ENCODE measurements around the gene HYAL1.
"Not testable (repeated sequence)": the region's sequence is repeated elsewhere in the genome, so short reads cannot be mapped to it uniquely, and the experiment has no call there.

HYAL1 gene

DNA sequence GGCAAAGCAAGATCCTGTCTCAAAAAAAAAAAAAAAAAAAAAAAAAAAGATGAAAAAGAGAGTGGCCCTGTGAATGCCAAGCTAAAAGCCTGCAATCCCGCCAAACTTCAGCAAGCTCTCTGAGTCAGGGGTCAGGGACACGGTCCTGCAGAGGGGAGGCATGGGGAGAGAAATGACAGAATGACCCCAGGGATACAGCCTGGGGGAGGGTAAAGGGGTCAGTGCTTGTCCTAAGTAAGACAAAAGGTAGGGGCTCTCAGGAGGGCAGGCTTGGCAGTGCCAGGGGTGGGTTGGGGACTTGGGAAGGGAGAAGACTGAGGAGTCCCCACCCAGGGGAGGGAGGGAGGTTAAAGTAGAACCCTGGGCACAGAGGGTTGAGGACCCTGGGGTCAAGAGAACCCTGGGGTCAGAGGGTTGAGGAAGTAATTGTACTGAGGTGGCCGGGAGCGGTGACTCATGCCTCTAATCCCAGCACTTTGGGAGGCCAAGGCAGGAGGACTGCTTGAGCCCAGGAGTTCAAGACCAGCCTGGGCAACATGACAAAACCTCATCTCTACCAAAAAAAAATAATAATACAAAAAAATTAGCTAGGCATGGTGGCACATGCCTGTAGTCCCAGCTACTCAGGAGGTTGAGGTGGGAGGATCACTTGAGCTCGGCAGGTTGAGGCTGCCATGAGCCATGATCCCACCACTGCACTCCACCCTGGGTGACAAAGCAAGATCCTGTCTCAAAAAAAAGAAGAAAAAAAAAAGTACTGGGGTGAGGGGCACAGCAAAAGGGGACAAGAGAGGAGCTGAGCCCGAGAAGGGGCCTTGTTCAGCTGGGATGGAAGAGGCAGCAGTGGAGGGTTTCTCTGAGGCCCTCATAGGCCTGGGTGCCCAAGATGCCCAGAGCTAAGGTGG is 39.6 kb downstream of the HYAL1 start:
- in situ Hi-C loops (cut with MboI; ENCODE audit: low sequenced_read_pairs): no loop called here

DNA sequence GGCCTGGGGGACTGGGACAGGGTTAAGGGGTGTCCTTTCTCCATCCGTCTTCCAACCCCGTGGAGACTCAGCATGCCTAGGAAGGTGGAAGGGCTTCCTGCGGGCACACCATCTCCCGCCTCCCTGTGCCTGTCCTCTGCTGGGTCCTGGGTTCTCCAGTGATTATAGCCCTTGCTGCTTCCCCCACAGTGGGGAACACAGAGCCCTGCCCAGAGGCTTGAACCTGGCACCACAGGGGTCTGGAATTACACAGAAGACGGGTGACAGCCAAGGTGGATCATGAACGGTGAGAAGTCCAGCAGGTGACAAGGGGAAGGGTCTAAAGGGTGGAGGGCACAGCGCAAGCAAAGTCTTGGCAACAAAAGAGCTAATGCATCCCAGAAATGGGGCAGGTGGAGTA is 40.6 kb downstream of the HYAL1 start:
- in situ Hi-C loops (cut with MboI; ENCODE audit: low sequenced_read_pairs): no loop called here

DNA sequence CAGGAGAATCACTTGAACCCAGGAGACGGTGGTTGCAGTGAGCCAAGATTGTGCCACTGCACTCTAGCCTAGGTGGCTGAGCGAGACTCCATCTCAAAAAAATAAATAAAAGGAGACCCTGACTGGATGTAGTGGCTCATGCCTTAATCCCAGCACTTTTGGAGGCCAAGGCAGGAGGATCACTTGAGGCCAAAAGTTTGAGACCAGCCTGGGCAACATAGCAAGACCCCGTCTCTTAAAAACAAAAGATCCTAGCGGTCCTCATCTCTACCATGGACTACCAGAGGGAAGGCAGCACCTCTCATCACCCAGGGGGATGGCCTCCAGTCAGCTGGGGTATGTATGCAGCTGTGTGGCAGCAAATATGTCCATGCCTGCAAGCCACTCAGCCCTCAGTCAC is 41.2 kb downstream of the HYAL1 start:
- in situ Hi-C loops (cut with MboI; ENCODE audit: low sequenced_read_pairs): not testable (repeated sequence)

DNA sequence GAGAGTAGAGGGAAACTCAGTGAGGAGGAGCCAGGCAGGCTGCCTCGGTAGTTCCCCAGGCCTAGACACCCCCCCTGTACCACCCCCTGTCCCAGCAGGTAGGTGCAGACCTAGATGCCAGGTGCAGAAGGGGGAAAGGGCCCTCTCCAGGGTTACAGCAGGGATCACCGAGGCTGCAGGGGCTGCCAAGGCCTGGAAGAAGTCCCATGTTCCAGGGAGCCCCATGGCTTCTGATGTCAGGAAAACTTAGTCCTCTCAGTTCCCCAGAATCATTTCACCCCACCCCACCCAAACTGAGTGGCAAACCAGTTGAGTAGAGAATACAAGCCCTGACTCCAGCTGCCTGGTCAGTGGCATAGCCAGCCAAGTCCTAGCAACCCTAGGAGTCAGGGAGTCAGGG is 41.9 kb downstream of the HYAL1 start:
- in situ Hi-C loops (cut with MboI; ENCODE audit: low sequenced_read_pairs): no loop called here

DNA sequence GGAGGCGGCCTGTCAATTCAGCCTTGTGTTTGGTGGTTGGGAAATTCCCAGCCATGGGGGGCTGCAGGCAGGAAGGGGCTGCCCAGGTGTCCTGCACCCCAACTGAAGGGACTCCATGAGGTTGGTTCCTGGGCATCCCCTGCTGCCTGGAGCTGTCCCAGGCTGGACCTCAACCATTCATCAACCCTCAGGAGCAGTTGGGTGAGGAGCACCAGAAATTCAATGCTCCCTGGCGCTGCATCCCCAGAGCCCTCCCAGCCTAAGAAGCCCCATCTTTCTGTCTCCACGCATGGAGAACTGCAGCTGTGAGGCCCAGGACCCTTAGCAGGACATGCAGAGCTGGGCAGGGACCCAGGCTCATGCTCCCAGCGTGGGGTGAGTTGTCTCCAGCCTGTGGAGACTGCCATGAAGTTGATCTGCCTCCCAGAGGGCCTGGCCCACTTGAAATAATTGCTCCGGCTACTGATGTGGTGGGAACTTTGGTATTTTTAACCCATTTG is 42.4 kb downstream of the HYAL1 start:
- in situ Hi-C loops (cut with MboI; ENCODE audit: low sequenced_read_pairs): no loop called here

DNA sequence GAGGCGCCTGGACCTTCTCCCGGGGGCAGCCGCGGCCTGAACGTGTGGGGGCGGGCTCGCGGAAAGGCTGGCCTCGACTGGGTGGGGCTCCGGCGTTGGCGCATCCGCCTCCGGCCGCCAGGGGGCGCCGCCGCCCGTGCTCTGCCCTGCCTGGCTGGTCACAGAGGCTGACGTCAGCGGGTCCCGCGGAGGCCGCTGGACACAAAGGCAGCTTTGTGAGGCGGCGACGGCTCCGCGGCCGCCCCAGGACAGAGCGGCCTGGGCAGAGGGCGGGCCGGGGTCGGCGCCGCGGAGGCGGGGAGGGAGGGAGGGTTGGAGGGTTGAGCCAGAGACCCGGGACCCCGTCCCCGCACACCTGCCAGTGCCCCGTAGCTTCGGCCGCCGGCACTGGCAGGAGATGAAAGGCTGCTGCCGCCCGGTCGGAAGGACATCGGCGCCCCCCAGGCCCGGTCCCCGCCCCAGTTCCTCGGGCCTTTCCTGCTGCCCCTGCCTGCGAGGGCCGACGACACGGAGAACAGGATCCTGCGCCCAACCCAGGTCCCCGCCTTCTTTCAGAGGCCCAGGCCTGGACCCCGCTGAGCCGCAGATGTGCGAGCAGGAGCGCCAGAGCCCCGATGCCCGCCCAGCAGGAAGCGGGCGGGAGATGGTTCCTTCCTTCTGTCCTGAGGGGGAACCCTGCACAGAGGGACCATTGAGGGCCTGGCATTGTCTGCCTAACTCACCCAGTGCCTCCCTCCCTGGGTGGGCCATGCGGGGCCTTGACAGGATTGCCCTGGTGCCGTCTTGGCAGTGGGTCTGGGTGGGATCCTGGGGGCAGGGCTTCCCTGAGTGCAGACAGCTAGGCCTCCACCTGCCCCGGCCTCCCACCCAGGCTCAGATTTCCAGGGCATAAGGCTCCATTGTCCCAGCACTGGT is 43.1 kb downstream of the HYAL1 start:
- in situ Hi-C loops (cut with MboI; ENCODE audit: low sequenced_read_pairs): no loop called here

DNA sequence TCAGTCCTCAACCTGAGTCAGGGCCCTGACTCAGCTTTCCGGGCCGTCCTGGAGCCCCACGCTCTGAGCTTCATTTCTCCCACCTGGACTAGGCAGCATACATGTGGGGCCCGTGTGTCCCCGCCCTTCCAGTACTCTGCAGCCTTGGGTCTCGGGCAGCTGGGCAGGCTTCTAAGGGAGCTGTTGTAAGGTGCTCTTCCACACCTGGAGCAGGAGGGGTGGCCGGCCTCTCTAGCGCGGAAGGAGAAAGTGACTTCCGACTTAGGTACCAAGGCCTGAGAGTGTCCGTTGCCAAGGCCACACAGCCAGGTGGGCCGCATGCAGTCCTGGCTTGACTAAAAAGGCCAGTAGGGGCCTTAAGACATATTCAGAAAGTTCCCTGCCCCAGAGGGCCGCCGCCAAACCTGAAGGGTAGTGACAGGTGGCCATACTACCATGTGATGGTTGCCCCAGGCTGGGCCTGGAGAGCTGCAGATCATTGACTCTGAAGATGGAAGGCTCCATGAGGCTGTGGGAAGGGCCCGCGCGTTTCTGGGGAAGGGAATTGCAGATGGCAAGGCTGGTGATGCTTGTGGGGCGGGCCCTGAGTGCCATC is 43.8 kb downstream of the HYAL1 start:
- in situ Hi-C loops (cut with MboI; ENCODE audit: low sequenced_read_pairs): no loop called here

DNA sequence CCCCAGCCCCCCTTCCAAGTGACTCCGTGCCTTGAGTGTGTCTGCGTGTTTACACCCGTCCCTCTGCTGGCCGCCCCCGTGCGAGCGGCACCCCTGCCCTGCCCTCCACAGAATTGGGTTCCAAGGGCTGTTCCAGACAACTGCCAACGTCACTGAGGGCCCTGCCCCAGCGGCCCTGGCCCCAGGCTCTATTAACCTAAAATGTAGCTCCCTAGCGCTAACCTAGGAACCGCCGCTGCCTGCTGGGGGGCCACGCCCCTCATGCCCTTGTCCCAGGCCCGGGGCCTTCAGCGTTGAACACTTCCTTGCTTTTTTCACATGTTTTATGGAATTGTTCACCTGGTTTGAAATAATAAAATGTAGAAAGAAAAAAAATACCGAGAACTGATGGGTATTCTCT is 44.4 kb downstream of the HYAL1 start:
- in situ Hi-C loops (cut with MboI; ENCODE audit: low sequenced_read_pairs): no loop called here

DNA sequence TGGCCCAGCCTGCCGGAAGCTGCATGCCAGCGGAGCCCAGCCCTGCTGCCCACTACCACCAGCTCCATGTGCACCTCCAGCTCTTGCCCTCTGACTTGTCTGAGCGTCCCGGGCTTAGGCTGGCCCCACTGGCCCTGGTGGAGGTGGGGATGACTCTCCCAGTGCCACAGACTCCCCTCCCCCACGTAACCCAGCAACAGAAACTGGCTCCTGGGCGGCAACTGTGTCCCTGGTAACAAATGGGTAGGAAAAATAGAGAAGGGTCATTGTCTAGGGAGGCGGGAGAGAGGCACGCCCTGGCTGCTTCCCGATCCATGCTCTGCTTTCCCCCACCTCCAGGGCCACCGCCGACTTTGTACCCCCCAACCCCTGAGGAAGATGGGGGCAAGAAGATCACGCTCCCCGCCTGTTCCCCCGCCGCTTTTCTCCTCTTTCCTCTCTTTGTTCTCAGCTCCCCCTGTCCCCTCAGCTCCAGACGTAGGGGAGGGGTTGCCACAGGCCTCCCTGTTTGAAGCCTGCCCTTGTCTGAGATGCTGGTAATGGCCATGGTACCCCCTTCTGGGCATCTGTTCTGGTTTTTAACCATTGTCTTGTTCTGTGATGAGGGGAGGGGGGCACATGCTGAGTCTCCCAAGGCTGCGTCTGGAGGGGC is 45.2 kb downstream of the HYAL1 start:
- in situ Hi-C loops (cut with MboI; ENCODE audit: low sequenced_read_pairs): no loop called here

DNA sequence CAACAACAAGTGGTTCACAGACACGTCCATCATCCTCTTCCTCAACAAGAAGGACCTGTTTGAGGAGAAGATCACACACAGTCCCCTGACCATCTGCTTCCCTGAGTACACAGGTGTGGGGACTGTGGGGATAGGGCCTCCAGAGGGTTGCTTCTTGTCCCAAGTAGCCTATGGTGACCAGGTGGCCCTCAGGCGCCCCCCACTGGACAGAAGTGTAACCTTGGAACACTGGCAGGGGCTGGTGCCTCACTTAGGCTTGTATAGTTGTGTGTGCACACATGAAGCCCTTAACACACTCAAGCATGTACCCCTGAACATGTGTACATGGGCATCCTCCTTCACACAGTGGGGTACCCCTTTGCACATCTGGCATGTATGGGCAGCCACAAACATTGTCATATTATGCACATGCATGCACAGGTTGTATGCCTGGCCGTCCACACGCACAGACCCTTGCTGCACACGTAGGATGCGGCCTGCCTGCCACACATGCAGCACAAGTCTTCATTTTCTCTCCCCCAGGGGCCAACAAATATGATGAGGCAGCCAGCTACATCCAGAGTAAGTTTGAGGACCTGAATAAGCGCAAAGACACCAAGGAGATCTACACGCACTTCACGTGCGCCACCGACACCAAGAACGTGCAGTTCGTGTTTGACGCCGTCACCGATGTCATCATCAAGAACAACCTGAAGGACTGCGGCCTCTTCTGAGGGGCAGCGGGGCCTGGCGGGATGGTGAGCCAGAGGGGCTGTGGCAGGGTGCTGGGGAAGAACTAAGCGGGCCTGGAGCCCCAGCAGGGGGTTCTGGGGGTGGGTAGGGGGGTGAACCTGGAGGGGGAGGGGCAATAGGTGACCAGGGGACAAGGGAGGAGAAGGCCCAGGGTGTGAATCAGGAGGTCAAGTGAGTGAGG is 46.1 kb downstream of the HYAL1 start:
- in situ Hi-C loops (cut with MboI; ENCODE audit: low sequenced_read_pairs): no loop called here

DNA sequence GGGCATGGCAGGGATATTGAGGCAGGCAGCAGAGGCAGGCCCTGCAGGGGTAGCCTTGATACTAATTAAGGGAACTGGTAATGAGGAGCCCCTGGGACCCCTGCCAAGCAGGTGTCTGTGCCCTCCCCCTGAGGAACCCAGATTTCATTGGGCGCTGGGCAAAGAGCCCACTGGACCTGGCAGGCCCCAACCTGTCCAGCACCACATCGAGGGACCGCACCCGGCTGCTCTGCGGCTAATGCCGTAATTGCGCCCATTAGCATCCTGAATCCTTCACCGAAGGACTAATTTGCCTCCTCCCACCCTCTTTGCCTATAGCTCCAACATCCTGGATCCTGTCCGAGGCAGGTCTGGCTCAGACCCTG is 48.1 kb downstream of the HYAL1 start:
- in situ Hi-C loops (cut with MboI; ENCODE audit: low sequenced_read_pairs): no loop called here

DNA sequence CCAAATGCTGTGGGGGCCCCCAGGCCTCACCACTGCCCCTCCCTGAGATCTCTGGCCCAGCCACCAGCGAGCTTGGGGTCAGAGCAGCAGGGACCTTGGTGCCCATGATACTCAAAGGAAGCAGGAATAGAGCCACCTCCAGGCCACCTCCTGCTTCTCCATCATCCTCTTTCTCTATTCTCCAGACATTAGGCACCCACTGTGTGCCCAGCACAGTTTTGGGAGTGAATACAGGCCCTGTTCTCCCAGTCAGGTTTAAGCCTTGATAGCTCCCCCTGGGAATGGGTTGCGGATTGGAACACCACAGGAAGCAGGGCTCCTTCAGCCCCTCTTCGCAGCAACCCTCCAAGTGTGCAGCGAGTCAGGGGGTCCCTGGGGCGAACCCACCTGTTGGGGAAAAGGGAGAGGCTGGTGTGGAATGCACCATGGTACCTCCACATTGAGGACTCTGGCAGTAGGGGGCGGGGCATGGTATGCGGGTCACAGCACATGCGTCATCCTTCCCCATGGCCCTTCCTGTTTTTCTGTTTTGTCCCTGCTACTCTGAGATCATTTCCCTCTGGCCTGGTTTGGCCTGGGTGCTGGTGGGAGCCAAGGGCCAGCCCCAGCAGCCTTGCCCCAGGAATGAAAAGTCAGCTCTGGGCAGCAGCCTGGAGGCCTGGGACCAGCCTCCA is 48.7 kb downstream of the HYAL1 start:
- in situ Hi-C loops (cut with MboI; ENCODE audit: low sequenced_read_pairs): no loop called here

DNA sequence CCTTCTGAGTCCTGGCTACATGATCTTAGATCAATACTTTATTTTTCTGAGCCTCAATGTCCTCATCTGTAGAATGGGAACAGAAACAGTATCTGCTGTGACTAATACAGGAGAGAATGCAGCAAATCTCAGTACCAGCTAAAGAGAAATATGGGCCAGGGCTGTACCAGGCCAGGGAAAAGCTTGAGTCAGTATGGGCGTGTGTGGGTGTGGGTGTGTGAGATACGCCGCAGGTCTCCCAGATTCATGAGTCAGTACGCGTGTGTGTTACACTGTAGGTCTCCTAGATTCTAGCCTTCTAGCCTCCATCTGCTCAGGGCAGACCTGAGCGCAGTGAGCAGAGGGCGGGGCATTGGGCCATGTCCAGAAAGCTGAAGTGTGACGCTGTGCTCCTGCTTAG is 52.2 kb downstream of the HYAL1 start:
- in situ Hi-C loops (cut with MboI; ENCODE audit: low sequenced_read_pairs): no loop called here

DNA sequence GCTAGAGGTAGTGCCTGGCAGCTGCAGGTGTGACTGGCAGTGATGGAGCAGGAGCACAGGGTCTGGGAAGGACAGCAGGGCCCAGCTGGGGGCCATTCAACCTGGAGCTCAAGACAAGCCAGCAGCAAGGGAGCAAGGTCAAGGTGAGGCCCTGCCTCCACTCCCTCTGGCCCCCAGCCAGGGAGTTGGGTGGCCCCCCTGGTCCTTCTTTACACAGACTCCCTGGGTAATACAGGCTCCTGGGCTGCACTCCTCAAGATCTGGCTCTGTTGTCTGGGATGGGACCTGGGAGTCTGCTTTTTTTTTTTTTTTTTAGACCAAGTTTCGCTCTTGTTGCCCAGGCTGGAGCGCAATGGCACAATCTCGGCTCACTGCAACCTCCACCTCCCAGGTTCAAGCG is 52.9 kb downstream of the HYAL1 start:
- in situ Hi-C loops (cut with MboI; ENCODE audit: low sequenced_read_pairs): no loop called here
